H1 (cell line): ENCODE measurements around the gene DEK. TPM values are rescaled to one million over a fixed set of nuclear protein-coding genes. Genes with fewer than 3 reads are reported as not detected.

Experiments
- CTCF ChIA-PET: fragments of 300-600 bp; sonication (Branson Sonifier 250); formaldehyde crosslinking; loops from one replicate; lab custom pipeline; 2021; ENCODE audit not compliant: partially characterized antibody; lab: Charles Lee
- POLR2A ChIA-PET: fragments of 300-600 bp; sonication (Branson Sonifier 250); formaldehyde crosslinking; loops from one replicate; lab custom pipeline; 2021; ENCODE audit warnings: inconsistent platforms; ENCODE audit not compliant: partially characterized antibody; lab: Charles Lee
- DNase-seq, 2 experiments: peaks; one replicate each; pipeline versions ENCODE4 v3.0.0 to v3.0.0-alpha.2; 2010 to 2022; ENCODE audit warnings: low spot score in 2 of 2, low read depth in 1 of 2, mixed read lengths in 1 of 2
- FAIRE-seq: peaks from 2 replicates; lab custom pipeline; 2011; peaks lifted over from hg19 to GRCh38; lab: Jason Lieb, UNC
- H2AFZ ChIP-seq: 2 replicates; pipeline ENCODE4 v1.8.1; 2012; ENCODE audit warnings: low read length, inconsistent platforms
- H2AK5ac ChIP-seq: 2 replicates; pipeline ENCODE4 v1.6.1; 2013; ENCODE audit warnings: low read depth, low read length
- H2BK120ac ChIP-seq: replicated peaks from 2 replicates; pipeline ENCODE3; 2013; ENCODE audit warnings: low read depth, low read length, inconsistent platforms
- H2BK12ac ChIP-seq: 2 replicates; pipeline ENCODE4 v1.6.1; 2013; ENCODE audit warnings: low read depth, low read length
- H2BK15ac ChIP-seq: 2 replicates; pipeline ENCODE4 v1.6.1; 2013; ENCODE audit warnings: low read length
- H2BK20ac ChIP-seq: 2 replicates; pipeline ENCODE4 v1.6.1; 2013; ENCODE audit warnings: low read length
- H2BK5ac ChIP-seq: 2 replicates; pipeline ENCODE4 v1.6.1; 2013; ENCODE audit warnings: low read depth, low read length
- H3K14ac ChIP-seq: 2 replicates; pipeline ENCODE4 v1.6.1; 2013; ENCODE audit warnings: inconsistent platforms; ENCODE audit not compliant: insufficient read length
- H3K18ac ChIP-seq: 2 replicates; pipeline ENCODE4 v1.6.1; 2013; ENCODE audit warnings: low read length; ENCODE audit errors: extremely low read depth
- H3K23ac ChIP-seq: 2 replicates; pipeline ENCODE4 v1.6.1; 2013; ENCODE audit warnings: inconsistent platforms; ENCODE audit not compliant: insufficient read length
- H3K23me2 ChIP-seq: 2 replicates; pipeline ENCODE4 v1.6.1; 2013; ENCODE audit warnings: low read depth, low read length
- H3K27ac ChIP-seq: 2 replicates; pipeline ENCODE4 v1.6.1; 2011; ENCODE audit warnings: low read depth, low read length, inconsistent platforms
- H3K27me3 ChIP-seq, 4 experiments: replicated peaks in 1 of 4; 1 replicate in 1 of 4; 2 replicates in 3 of 4; pipeline versions ENCODE4 v1.6.1 to v1.8.1; 2011 to 2013; ENCODE audit warnings: low read length in 3 of 4, mild to moderate bottlenecking in 3 of 4, inconsistent platforms in 2 of 4, mixed read lengths in 2 of 4, moderate library complexity in 1 of 4; ENCODE audit not compliant: control insufficient read depth in 3 of 4, insufficient read depth in 3 of 4; ENCODE audit errors: extremely low read depth in 1 of 4
- H3K36me3 ChIP-seq, 4 experiments: 2 replicates each; pipeline versions ENCODE4 v1.6.1 to v1.8.1; 2011 to 2013; ENCODE audit warnings: mild to moderate bottlenecking in 4 of 4, low read length in 3 of 4, moderate library complexity in 2 of 4, control low read depth in 1 of 4, inconsistent platforms in 1 of 4; ENCODE audit not compliant: insufficient read depth in 4 of 4, control insufficient read depth in 2 of 4
- H3K4ac ChIP-seq: replicated peaks from 2 replicates; pipeline ENCODE3; 2013; ENCODE audit warnings: low read length, low read depth, mixed read lengths, inconsistent platforms; ENCODE audit not compliant: insufficient read length
- H3K4me1 ChIP-seq, 4 experiments: replicated peaks in 1 of 4; 1 replicate in 1 of 4; 2 replicates in 3 of 4; pipeline versions ENCODE4 v1.6.1 to v1.8.1; 2011 to 2013; ENCODE audit warnings: low read length in 3 of 4, inconsistent platforms in 2 of 4, mixed read lengths in 1 of 4; ENCODE audit not compliant: insufficient read depth in 4 of 4, control insufficient read depth in 3 of 4
- H3K4me2 ChIP-seq, 2 experiments: 2 replicates each; pipeline versions ENCODE4 v1.6.1 to v1.8.1; 2011 to 2013; ENCODE audit warnings: low read depth in 2 of 2, low read length in 2 of 2, control low read depth in 1 of 2, inconsistent platforms in 1 of 2, mild to moderate bottlenecking in 1 of 2; ENCODE audit not compliant: insufficient read depth in 1 of 2
- H3K4me3 ChIP-seq, 4 experiments: fragments of 200-600, 300-600 bp in 1 of 4; sonication (generic), shearing (Covaris generic), sonication (Bioruptor Twin) in 1 of 4; 2 replicates each; pipeline versions ENCODE4 v1.5.1 to v1.8.1; 2011 to 2016; ENCODE audit warnings: low read length in 4 of 4, low read depth in 3 of 4, control low read depth in 2 of 4, inconsistent platforms in 2 of 4, mild to moderate bottlenecking in 2 of 4, mixed read lengths in 1 of 4, moderate library complexity in 1 of 4; ENCODE audit not compliant: insufficient read depth in 2 of 4; ENCODE audit errors: extremely low read depth in 1 of 4
- H3K56ac ChIP-seq: replicated peaks from 2 replicates; pipeline ENCODE3; 2013; ENCODE audit warnings: low read depth, mild to moderate bottlenecking, mixed read lengths, low read length, inconsistent platforms; ENCODE audit not compliant: insufficient read length
- H3K79me1 ChIP-seq: 2 replicates; pipeline ENCODE4 v1.6.1; 2013; ENCODE audit warnings: low read depth, low read length, control low read depth
- H3K79me2 ChIP-seq, 2 experiments: 2 replicates each; pipeline versions ENCODE4 v1.6.1 to v1.8.1; 2012 to 2013; ENCODE audit warnings: low read length in 2 of 2, mild to moderate bottlenecking in 2 of 2, inconsistent platforms in 1 of 2; ENCODE audit not compliant: insufficient read depth in 2 of 2, control insufficient read depth in 1 of 2
- H3K9ac ChIP-seq, 4 experiments: replicated peaks in 1 of 4; 1 replicate in 1 of 4; 2 replicates in 3 of 4; pipeline versions ENCODE4 v1.6.1 to v1.8.1; 2011 to 2013; ENCODE audit warnings: low read depth in 3 of 4, low read length in 3 of 4, control low read depth in 2 of 4, mild to moderate bottlenecking in 2 of 4, moderate library complexity in 2 of 4, inconsistent platforms in 1 of 4; ENCODE audit errors: extremely low read depth in 1 of 4
- H3K9me3 ChIP-seq, 2 experiments: 2 replicates each; pipeline versions ENCODE4 v1.6.1 to v1.8.1; 2012 to 2013; ENCODE audit warnings: mild to moderate bottlenecking in 2 of 2, moderate library complexity in 2 of 2, control low read depth in 1 of 2, inconsistent platforms in 1 of 2, low read depth in 1 of 2, low read length in 1 of 2, mixed read lengths in 1 of 2; ENCODE audit not compliant: insufficient read depth in 2 of 2
- H4K20me1 ChIP-seq, 2 experiments: replicated peaks in 1 of 2; 2 replicates each; pipeline versions ENCODE3 to v1.8.1; 2011 to 2013; ENCODE audit warnings: inconsistent platforms in 2 of 2, low read length in 2 of 2, mild to moderate bottlenecking in 1 of 2; ENCODE audit not compliant: insufficient read depth in 2 of 2, control insufficient read depth in 1 of 2
- H4K5ac ChIP-seq: 2 replicates; pipeline ENCODE4 v1.6.1; 2013; ENCODE audit warnings: low read length, low read depth, mixed read lengths, inconsistent platforms; ENCODE audit not compliant: insufficient read length
- H4K8ac ChIP-seq: 2 replicates; pipeline ENCODE4 v1.8.0; 2013; ENCODE audit warnings: mild to moderate bottlenecking, moderate library complexity, low read length, inconsistent platforms; ENCODE audit not compliant: insufficient read depth; ENCODE audit errors: extremely low read depth
- H4K91ac ChIP-seq: replicated peaks from 2 replicates; pipeline ENCODE3; 2013; ENCODE audit warnings: low read length, mixed read lengths, inconsistent platforms; ENCODE audit not compliant: insufficient read length
- POLR2A ChIP-seq, 2 experiments: IDR thresholded peaks; 1 replicate in 1 of 2; 2 replicates in 1 of 2; pipeline ENCODE4 v1.6.1; 2011; ENCODE audit warnings: low read depth in 2 of 2, low read length in 2 of 2, mild to moderate bottlenecking in 2 of 2; ENCODE audit errors: control extremely low read depth in 1 of 2
- TCF12 ChIP-seq: IDR thresholded peaks from 2 replicates; pipeline ENCODE4 v1.6.1; 2011; ENCODE audit warnings: low read depth, mild to moderate bottlenecking, low read length
- WGBS, 2 experiments: shearing (Covaris generic) in 1 of 2; methylation state at CpG; one replicate each; pipeline versions ENCODE4 v1.1.6 to v1.1.7; 2013 to 2015; ENCODE audit warnings: low lambda C conversion rate in 2 of 2, mixed read lengths in 2 of 2, inconsistent platforms in 1 of 2, low coverage in 1 of 2, missing lambda C conversion rate in 1 of 2; ENCODE audit not compliant: insufficient replicate concordance in 2 of 2, insufficient coverage in 1 of 2, insufficient read length in 1 of 2; ENCODE audit errors: extremely low coverage in 1 of 2, missing lambda C conversion rate in 1 of 2; 5-methylcytosine and 5-hydroxymethylcytosine counted together
- polyA plus RNA-seq, 7 experiments: library from polyadenylated mRNA; depleted of rRNA in 3 of 7; stranded (reverse) in 5 of 7; unstranded in 2 of 7; fragments of >200 nt in 5 of 7; fragments of 200-250 nt in 2 of 7; gene quantifications; 1 replicate in 5 of 7; 2 replicates in 1 of 7; 4 replicates in 1 of 7; pipeline versions ENCODE4 v1.2.1 to v1.2.3, GENCODE V29; 2011 to 2013; ENCODE audit warnings: missing spikeins in 2 of 7, mixed read lengths in 2 of 7
- total RNA-seq: library from RNA; stranded (reverse); fragmentation: NEBNext Ultra II Directional; extraction: Animal tissue kit (Norgen Biotek cat#: 25700); gene quantifications from 2 replicates; pipeline ENCODE4 v1.2.1, GENCODE V29; 2021

DEK gene
- total and polyA plus RNA-seq, 2 of the 8 experiments (the other 6 are each of a cell fraction or from before 2014, with no cell fraction given) = 40.0 to 228 TPM

- Histone ChIP-seq H2BK120ac (no peak overlapping the region), H3K4me2 (peak overlapping the region; percentile 73 to 82), H4K20me1 (peaks cover 16 to 19% of the 10 kb centered on the region in 2 experiments), H2BK20ac (no peak overlapping the region), H3K9ac (peak overlapping the region in 1 of 4 experiments; percentile 53; a peak in 3 of 7 replicates), H3K23ac (no peak overlapping the region), H3K14ac (no peak overlapping the region), H4K91ac (no peak overlapping the region), H2BK15ac (no peak overlapping the region), H4K5ac (no peak overlapping the region), H3K79me2 (peaks cover 54 to 74% of the 10 kb centered on the region in 2 experiments), H3K18ac (no peak overlapping the region), H3K4ac (no peak overlapping the region), H3K36me3 (peaks cover 5 to 54% (median 12%) of the 10 kb centered on the region in 4 experiments; a peak in 6 of 8 replicates), H3K23me2 (peaks cover 13% of the 10 kb centered on the region), H3K79me1 (no peaks in the 10 kb centered on the region; the same call in 1 of the 2 replicates), H2AFZ (no peak overlapping the region), H3K9me3 (no peaks in the 10 kb centered on the region), H3K27ac (no peak overlapping the region), H2BK5ac (peak overlapping the region; percentile 77; the same call in 1 of the 2 replicates), H3K56ac (no peak overlapping the region), H4K8ac (no peak overlapping the region)
- FAIRE-seq (no peak), DNase-seq (no peak)
- WGBS, 2 experiments = 60% methylated on average over 6 of the region's 6 CpGs; no CpG with 5 or more reads in 1 of the 2 experiments
- CTCF ChIA-PET = no interaction called here
- TF ChIP-seq POLR2A (IDR thresholded peaks at IDR 0.05; ENCODE audit: control extremely low read depth in 1 of 2, low read depth in 2 of 2, low read length in 2 of 2) (0 out of 3 replicates have a peak, but pooled peaks of 1 of the 2 experiments have one; percentile 35), TCF12 (no peak)
- TF ChIP-seq, all 59 proteins: peak for 1
- POLR2A ChIA-PET = interaction anchor here (0.7 to 1.5 kb wide), 5 partner anchors 20 to 166 kb away, joined by 3 to 5 read pairs (median 3); no protein-coding TSS in a partner anchor
- Histone ChIP-seq H3K4me3 (peak overlapping the region in 2 of 4 experiments; percentile 25 to 94; a peak in 3 of 8 replicates), H2AK5ac (peak overlapping the region; percentile 53; the same call in 1 of the 2 replicates), H3K4me1 (peaks cover 5 to 22% (median 10%) of the 10 kb centered on the region in 4 experiments), H3K27me3 (no peaks in the 10 kb centered on the region; a peak in 1 of 7 replicates), H2BK12ac (no peak overlapping the region)
Observed at GRCh38 chr6:18261877-18262276, 2.5 kb downstream of the DEK start.
